K562 (cell line): ENCODE results near the gene OR4C6. TPM values are rescaled to one million over a fixed set of nuclear protein-coding genes. Genes with fewer than 3 reads are reported as not detected.

Source experiments
- ATAC-seq: fragments of 200-7000 bp; cut with Tn5 transposase; 3 replicates; pipeline ENCODE4 v1.9.1; 2020; ENCODE audit warnings: moderate library complexity
- BruUV-seq: library from RNA; stranded (reverse); fragments of 400-500 nt; replicated peaks from 2 replicates; lab custom pipeline; 2021; lab: Mats Ljungman, UMichigan
- CTCF ChIA-PET: fragments of 300-600 bp; formaldehyde crosslinking; extraction: SDS; loops from one replicate; lab custom pipeline; 2021; ENCODE audit warnings: low intra/inter-chr PET ratio; lab: Yijun Ruan, JAX
- POLR2A ChIA-PET: fragments of 300-600, 350-650 bp; sonication (Branson Sonifier 250); formaldehyde crosslinking; extraction: SDS; loops from one replicate; lab custom pipeline; 2021; ENCODE audit warnings: antibody characterized with exemption, inconsistent platforms; lab: Yijun Ruan, JAX
- DNase-seq, 4 experiments: peaks; one replicate each; pipeline versions ENCODE4 v3.0.0 to v3.0.0-alpha.2; 2011 to 2018; ENCODE audit warnings: low spot score in 3 of 4, mixed read lengths in 3 of 4; ENCODE audit errors: extremely low read depth in 1 of 4
- FAIRE-seq: peaks from 2 replicates; lab custom pipeline; 2011; peaks lifted over from hg19 to GRCh38; lab: Jason Lieb, UNC
- H2AFZ ChIP-seq: 2 replicates; pipeline ENCODE4 v1.6.0; 2011; ENCODE audit warnings: low read depth, low read length, control low read depth, inconsistent platforms
- H3K27ac ChIP-seq: fragments of 200-600 bp; 3 replicates; pipeline ENCODE4 v1.8.0; 2011; ENCODE audit warnings: low read depth, mild to moderate bottlenecking, control low read depth, inconsistent platforms, low read length, moderate library complexity, mixed read lengths; ENCODE audit errors: extremely low read depth
- H3K27me3 ChIP-seq, 2 experiments: fragments of 300-600 bp in 1 of 2; 2 replicates in 1 of 2; 3 replicates in 1 of 2; pipeline versions ENCODE4 v1.6.0 to v1.8.0; 2011; ENCODE audit warnings: inconsistent platforms in 2 of 2, low read length in 2 of 2, mild to moderate bottlenecking in 1 of 2, mixed read lengths in 1 of 2, moderate library complexity in 1 of 2; ENCODE audit not compliant: control insufficient read depth in 2 of 2, insufficient read depth in 2 of 2
- H3K36me3 ChIP-seq: fragments of 300-600 bp; 3 replicates; pipeline ENCODE4 v1.8.0; 2011; ENCODE audit warnings: mild to moderate bottlenecking, low read length, inconsistent platforms; ENCODE audit not compliant: control insufficient read depth, insufficient read depth
- H3K4me1 ChIP-seq, 2 experiments: fragments of 200-600 bp in 1 of 2; replicated peaks in 1 of 2; 2 replicates in 1 of 2; 3 replicates in 1 of 2; pipeline versions ENCODE4 v1.5.1 to v1.8.0; 2011; ENCODE audit warnings: inconsistent platforms in 2 of 2, low read length in 2 of 2, mild to moderate bottlenecking in 1 of 2, mixed read lengths in 1 of 2, moderate library complexity in 1 of 2; ENCODE audit not compliant: control insufficient read depth in 2 of 2, insufficient read depth in 2 of 2
- H3K4me2 ChIP-seq: 2 replicates; pipeline ENCODE4 v1.6.1; 2011; ENCODE audit warnings: low read length, control low read depth, inconsistent platforms, mixed read lengths; ENCODE audit not compliant: insufficient read depth
- H3K4me3 ChIP-seq: fragments of 200-600 bp; sonication (generic), shearing (Covaris generic); 2 replicates; pipeline ENCODE4 v1.5.1; 2016; ENCODE audit warnings: control low read depth, inconsistent platforms
- H3K79me2 ChIP-seq: fragments of 200-600 bp; 3 replicates; pipeline ENCODE4 v1.8.0; 2011; ENCODE audit warnings: low read length, inconsistent platforms; ENCODE audit not compliant: control insufficient read depth, insufficient read depth
- H3K9ac ChIP-seq, 2 experiments: 2 replicates each; pipeline versions ENCODE4 v1.6.0 to v1.6.1; 2011; ENCODE audit warnings: low read depth in 2 of 2, low read length in 2 of 2, control low read depth in 1 of 2, inconsistent platforms in 1 of 2, mild to moderate bottlenecking in 1 of 2, mixed read lengths in 1 of 2; ENCODE audit not compliant: insufficient read depth in 1 of 2
- H3K9me1 ChIP-seq: one replicate; pipeline ENCODE4 v1.6.0; 2011; ENCODE audit warnings: inconsistent platforms, mild to moderate bottlenecking, low read length, moderate library complexity; ENCODE audit not compliant: control insufficient read depth, insufficient read depth
- H3K9me3 ChIP-seq: replicated peaks from 2 replicates; pipeline ENCODE4 v1.5.1; 2011; ENCODE audit warnings: low read depth, low read length, inconsistent platforms; ENCODE audit not compliant: control insufficient read depth, insufficient read depth
- H4K20me1 ChIP-seq: replicated peaks from 2 replicates; pipeline ENCODE4 v1.6.1; 2011; ENCODE audit warnings: low read length, inconsistent platforms, mixed read lengths; ENCODE audit not compliant: control insufficient read depth, insufficient read depth
- C11orf30 ChIP-seq: fragments of 450-650 bp; IDR thresholded peaks from 2 replicates; pipeline ENCODE4 v1.6.1; 2016; ENCODE audit warnings: low read depth, mild to moderate bottlenecking
- CBX8 ChIP-seq: fragments of 200-600 bp; sonication (generic); IDR thresholded peaks from 2 replicates; pipeline ENCODE4 v1.6.1; 2012; ENCODE audit warnings: borderline replicate concordance, mixed run types, low read depth, mild to moderate bottlenecking, moderate library complexity, mixed read lengths, low read length, control low read depth, inconsistent platforms; ENCODE audit not compliant: poor library complexity, severe bottlenecking; ENCODE audit errors: extremely low read depth
- MEF2D ChIP-seq: conservative IDR thresholded peaks from 2 replicates; pipeline ENCODE4 v1.6.1; 2016; ENCODE audit warnings: low read depth, missing genetic modification characterization, missing compliant biosample characterization
- NR4A1 ChIP-seq, 2 experiments: fragments of 250-450 bp in 1 of 2; fragments of 450-650 bp in 1 of 2; sonication (Bioruptor Pico) in 1 of 2; IDR thresholded peaks; 2 replicates each; pipeline versions ENCODE4 v1.4.0 to v1.6.1; 2016 to 2020; ENCODE audit warnings: mild to moderate bottlenecking in 2 of 2, missing compliant biosample characterization in 1 of 2, missing genetic modification characterization in 1 of 2, moderate library complexity in 1 of 2
- PML ChIP-seq: IDR thresholded peaks from 2 replicates; pipeline ENCODE4 v1.6.1; 2012; ENCODE audit warnings: low read length, inconsistent platforms
- SMAD4 ChIP-seq: fragments of 250-450 bp; sonication (Bioruptor Pico); conservative IDR thresholded peaks from 2 replicates; pipeline ENCODE4 v1.8.0; 2021; ENCODE audit warnings: inconsistent platforms, mild to moderate bottlenecking, moderate library complexity
- SREBF1 ChIP-seq: fragments of 150-350 bp; IDR thresholded peaks from 2 replicates; pipeline ENCODE4 v1.6.1; 2014; ENCODE audit warnings: antibody characterized with exemption, low read depth, low read length, borderline replicate concordance
- ZFPM2 ChIP-seq: fragments of 250-450 bp; sonication (Bioruptor Pico); IDR thresholded peaks from 2 replicates; pipeline ENCODE4 v1.5.1; 2022; ENCODE audit warnings: mild to moderate bottlenecking
- ZNF212 ChIP-seq: fragments of 450-650 bp; formaldehyde crosslinking; IDR thresholded peaks from 2 replicates; pipeline ENCODE4 v1.4.0; 2020; ENCODE audit warnings: mild to moderate bottlenecking
- ZNF584 ChIP-seq: fragments of 200-800 bp; sonication (Bioruptor generic); IDR thresholded peaks from 2 replicates; pipeline ENCODE4 v1.6.1; 2016; ENCODE audit warnings: low read depth, mild to moderate bottlenecking, missing genetic modification characterization, missing compliant biosample characterization
- WGBS: fragments of 100-300 bp; shearing (Covaris generic); methylation state at CpG from one replicate; pipeline ENCODE4 v1.1.6; 2016; ENCODE audit warnings: low coverage, mixed read lengths; ENCODE audit not compliant: insufficient coverage; ENCODE audit errors: missing lambda C conversion rate; 5-methylcytosine and 5-hydroxymethylcytosine counted together
- in situ Hi-C: fragments of 300-500 bp; cut with MboI; formaldehyde crosslinking; loops from 4 replicates; pipeline ENCODE4 v1.15.0; 2018; ENCODE audit warnings: inconsistent platforms, mixed read lengths
- intact Hi-C: fragments of 100-400 bp; cut with micrococcal nuclease; formaldehyde crosslinking; loops from 2 replicates; pipeline ENCODE4 v1.14.2; 2022
- polyA plus RNA-seq, 8 experiments: library from polyadenylated mRNA; depleted of rRNA in 4 of 8; stranded (reverse) in 5 of 8; unstranded in 3 of 8; fragments of >200 nt; fragmentation: Nextera tagmentation in 2 of 8; fragmentation: Illumina TruSeq in 1 of 8; extraction: Ambion mirVana in 2 of 8; extraction: Trizol in 1 of 8; gene quantifications; 2 replicates each; pipeline versions ENCODE4 v1.2.1 to v1.2.3, GENCODE V29; 2011 to 2014; ENCODE audit warnings: inconsistent platforms in 1 of 8, missing spikeins in 1 of 8
- total RNA-seq, 7 experiments: library from RNA; depleted of rRNA in 6 of 7; stranded (reverse); fragments of >200 nt in 6 of 7; fragmentation: Illumina TruSeq in 2 of 7; extraction: Trizol in 2 of 7; gene quantifications; 2 replicates each; pipeline versions ENCODE4 v1.2.1 to v1.2.3, GENCODE V29; 2011 to 2021; ENCODE audit warnings: low replicate concordance in 1 of 7
- TF ChIP-seq, protein P1 (sequence below), 2 experiments: fragments of 250-450 bp in 1 of 2; fragments of 450-650 bp in 1 of 2; sonication (Bioruptor Pico) in 1 of 2; IDR thresholded peaks; 2 replicates each; pipeline versions ENCODE4 v1.6.1 to v1.8.0; 2016 to 2021; ENCODE audit warnings: mild to moderate bottlenecking in 2 of 2, moderate library complexity in 2 of 2, missing compliant biosample characterization in 1 of 2, missing genetic modification characterization in 1 of 2
- TF ChIP-seq, protein P2 (sequence below): sonication (generic); formaldehyde crosslinking; IDR thresholded peaks from 2 replicates; pipeline ENCODE4 v1.8.0; 2023; ENCODE audit warnings: mild to moderate bottlenecking, missing genetic modification reagents
- TF ChIP-seq, protein P3 (sequence below), 2 experiments: fragments of 450-650 bp in 1 of 2; sonication (generic) in 1 of 2; formaldehyde crosslinking; conservative IDR thresholded peaks; 2 replicates each; pipeline versions ENCODE4 v1.4.0 to v1.8.1; 2020 to 2022; ENCODE audit warnings: mild to moderate bottlenecking in 1 of 2, missing genetic modification reagents in 1 of 2

The OR4C6 gene
- total and polyA plus RNA-seq, 9 of the 15 experiments (the other 6 are each of a cell fraction or from before 2014, with no cell fraction given): not detected

DNA sequence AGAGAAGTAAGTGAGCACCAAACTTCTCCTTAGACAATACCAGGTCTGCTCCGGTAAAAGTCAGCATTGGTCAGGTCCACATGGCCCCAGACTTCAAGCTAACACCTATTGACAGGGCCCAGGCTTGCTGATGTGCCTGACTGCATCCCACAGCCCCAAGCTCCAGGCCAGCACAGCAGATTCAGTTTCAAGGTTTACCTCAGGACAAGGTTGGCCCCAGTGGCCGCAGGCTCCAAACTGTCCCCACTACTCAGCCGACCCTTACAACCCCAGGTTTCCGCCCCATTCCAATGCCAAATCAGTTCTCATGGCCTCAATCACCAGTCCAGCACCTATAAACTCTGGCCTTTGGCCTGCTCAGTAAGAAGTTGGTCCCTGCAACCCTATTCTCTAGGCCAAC lies 39.4 kb downstream of the OR4C6 start:
- Histone ChIP-seq H3K9ac (no peak overlapping the region), H2AFZ (no peak overlapping the region), H3K9me3 (peaks cover 2% of the 10 kb centered on the region; the same call in 1 of the 2 replicates), H4K20me1 (no peaks in the 10 kb centered on the region), H3K79me2 (no peaks in the 10 kb centered on the region), H3K4me1 (no peaks in the 10 kb centered on the region), H3K27ac (no peak overlapping the region), H3K9me1 (no peaks in the 10 kb centered on the region), H3K4me2 (no peak overlapping the region), H3K36me3 (no peaks in the 10 kb centered on the region), H3K4me3 (no peak overlapping the region), H3K27me3 (no peaks in the 10 kb centered on the region)
- FAIRE-seq (no peak), DNase-seq (no peak), ATAC-seq (no peak)
- intact Hi-C loops: no loop called here
- TF ChIP-seq NR4A1 (CRISPR knock-in tag; IDR thresholded peaks at IDR 0.05): no peak
- no peak for TF ChIP-seq NR4A1 (tag; IDR thresholded peaks at IDR 0.05)
- no peak for TF ChIP-seq PML
- no peak for TF ChIP-seq CBX8
- TF ChIP-seq SREBF1: no peak
- TF ChIP-seq ZNF212 (CRISPR knock-in tag): no peak
- TF ChIP-seq SMAD4: no peak
- TF ChIP-seq, protein P1, sequence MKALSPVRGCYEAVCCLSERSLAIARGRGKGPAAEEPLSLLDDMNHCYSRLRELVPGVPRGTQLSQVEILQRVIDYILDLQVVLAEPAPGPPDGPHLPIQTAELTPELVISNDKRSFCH (CRISPR knock-in tag; IDR thresholded peaks at IDR 0.05): no peak
- TF ChIP-seq, protein P1 (tag; IDR thresholded peaks at IDR 0.05): no peak
- no peak for TF ChIP-seq ZFPM2 (CRISPR knock-in tag)
- TF ChIP-seq C11orf30: no peak
- no peak for TF ChIP-seq ZNF584 (CRISPR knock-in tag)
- TF ChIP-seq, protein P2, sequence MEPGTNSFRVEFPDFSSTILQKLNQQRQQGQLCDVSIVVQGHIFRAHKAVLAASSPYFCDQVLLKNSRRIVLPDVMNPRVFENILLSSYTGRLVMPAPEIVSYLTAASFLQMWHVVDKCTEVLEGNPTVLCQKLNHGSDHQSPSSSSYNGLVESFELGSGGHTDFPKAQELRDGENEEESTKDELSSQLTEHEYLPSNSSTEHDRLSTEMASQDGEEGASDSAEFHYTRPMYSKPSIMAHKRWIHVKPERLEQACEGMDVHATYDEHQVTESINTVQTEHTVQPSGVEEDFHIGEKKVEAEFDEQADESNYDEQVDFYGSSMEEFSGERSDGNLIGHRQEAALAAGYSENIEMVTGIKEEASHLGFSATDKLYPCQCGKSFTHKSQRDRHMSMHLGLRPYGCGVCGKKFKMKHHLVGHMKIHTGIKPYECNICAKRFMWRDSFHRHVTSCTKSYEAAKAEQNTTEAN (CRISPR knock-in tag): no peak
- no peak for TF ChIP-seq MEF2D (tag)
- TF ChIP-seq, protein P3, sequence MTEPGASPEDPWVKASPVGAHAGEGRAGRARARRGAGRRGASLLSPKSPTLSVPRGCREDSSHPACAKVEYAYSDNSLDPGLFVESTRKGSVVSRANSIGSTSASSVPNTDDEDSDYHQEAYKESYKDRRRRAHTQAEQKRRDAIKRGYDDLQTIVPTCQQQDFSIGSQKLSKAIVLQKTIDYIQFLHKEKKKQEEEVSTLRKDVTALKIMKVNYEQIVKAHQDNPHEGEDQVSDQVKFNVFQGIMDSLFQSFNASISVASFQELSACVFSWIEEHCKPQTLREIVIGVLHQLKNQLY (CRISPR knock-in tag; conservative IDR thresholded peaks at IDR 0.05): no peak
- CTCF ChIA-PET: no interaction called here
- in situ Hi-C loops: no loop called here
- 4% methylated on average over 4 of the region's 4 CpGs for WGBS
- BruUV-seq: no TSS peak
- POLR2A ChIA-PET: no interaction called here
